Measurements from ENCODE around the gene SRP68. TPM values are rescaled to one million over a fixed set of nuclear protein-coding genes. Genes with fewer than 3 reads are reported as not detected.

The SRP68 gene
- total and polyA plus RNA-seq, 2 donors (not counting 1 experiment from before 2014, with no cell fraction given) = 34.0 to 68.6 TPM

GRCh38 chr17:76097716-76098295 is 25.5 kb upstream of the SRP68 start:
- Histone ChIP-seq H3K36me3 (ENCODE audit: control insufficient read depth, insufficient read depth, low read length) (peaks cover 24% of the 10 kb centered on the region), H3K9me3 (ENCODE audit: control insufficient read depth, insufficient read depth, low read depth, low read length) (no peaks in the 10 kb centered on the region), H3K4me3 (replicated peaks in 1 of 4; ENCODE audit: control extremely low read depth in 1 of 4, insufficient read depth in 1 of 4, low read depth in 3 of 4, low read length in 4 of 4) (no peak overlapping the region), H2AFZ (ENCODE audit: low read length) (no peak overlapping the region), H3K9ac (ENCODE audit: insufficient read depth, low read length) (no peak overlapping the region), H4K20me1 (ENCODE audit: control insufficient read depth, extremely low read depth, insufficient read depth, low read length) (no peaks in the 10 kb centered on the region), H3K4me1 (ENCODE audit: control insufficient read depth, extremely low read depth, insufficient read depth, low read length) (peaks cover 4% of the 10 kb centered on the region), H3K27me3 (ENCODE audit: control insufficient read depth, insufficient read depth, low read length) (no peaks in the 10 kb centered on the region), H3K4me2 (ENCODE audit: extremely low read depth, insufficient read depth, low read length) (no peak overlapping the region), H3K27ac (ENCODE audit: insufficient read depth, low read length) (no peak overlapping the region), H3K79me2 (ENCODE audit: control insufficient read depth, insufficient read depth, low read length) (peaks cover 11% of the 10 kb centered on the region)
- no peak for TF ChIP-seq EZH2 (IDR thresholded peaks at IDR 0.05; ENCODE audit: low read length, missing control alignments)
- no peak for TF ChIP-seq CTCF (conservative IDR thresholded peaks at IDR 0.05 in 1 of 2, IDR thresholded peaks at IDR 0.05 in 1 of 2; ENCODE audit: low read depth in 1 of 2, low read length in 2 of 2)
- no peak for DNase-seq (ENCODE audit: low read depth in 2 of 2)

- Histone ChIP-seq H3K27ac (ENCODE audit: insufficient read depth, low read length) (no peak overlapping the region), H3K36me3 (ENCODE audit: control insufficient read depth, insufficient read depth, low read length) (peaks cover 23% of the 10 kb centered on the region)
These were observed 23.6 kb upstream of the SRP68 start for GRCh38 chr17:76095943-76096342.

GRCh38 chr17:76094046-76094445 is 21.7 kb upstream of the SRP68 start:
- DNase-seq (ENCODE audit: low read depth in 2 of 2) = no peak
- Histone ChIP-seq H3K4me3 (replicated peaks in 1 of 4; ENCODE audit: control extremely low read depth in 1 of 4, insufficient read depth in 1 of 4, low read depth in 3 of 4, low read length in 4 of 4) (no peak overlapping the region), H3K4me1 (ENCODE audit: control insufficient read depth, extremely low read depth, insufficient read depth, low read length) (peaks cover 2% of the 10 kb centered on the region), H3K36me3 (ENCODE audit: control insufficient read depth, insufficient read depth, low read length) (peaks cover 23% of the 10 kb centered on the region), H3K27ac (ENCODE audit: insufficient read depth, low read length) (no peak overlapping the region), H3K79me2 (ENCODE audit: control insufficient read depth, insufficient read depth, low read length) (no peaks in the 10 kb centered on the region), H3K4me2 (ENCODE audit: extremely low read depth, insufficient read depth, low read length) (no peak overlapping the region), H2AFZ (ENCODE audit: low read length) (no peak overlapping the region), H3K9ac (ENCODE audit: insufficient read depth, low read length) (no peak overlapping the region), H3K27me3 (ENCODE audit: control insufficient read depth, insufficient read depth, low read length) (no peaks in the 10 kb centered on the region), H4K20me1 (ENCODE audit: control insufficient read depth, extremely low read depth, insufficient read depth, low read length) (no peaks in the 10 kb centered on the region), H3K9me3 (ENCODE audit: control insufficient read depth, insufficient read depth, low read depth, low read length) (no peaks in the 10 kb centered on the region)
- TF ChIP-seq CTCF (conservative IDR thresholded peaks at IDR 0.05 in 1 of 2, IDR thresholded peaks at IDR 0.05 in 1 of 2; ENCODE audit: low read depth in 1 of 2, low read length in 2 of 2) = no peak
- TF ChIP-seq EZH2 (IDR thresholded peaks at IDR 0.05; ENCODE audit: low read length, missing control alignments) = no peak

More at GRCh38 chr17:76095943-76096342, 23.6 kb upstream of the SRP68 start:
- Histone ChIP-seq H2AFZ (ENCODE audit: low read length) (no peak overlapping the region), H4K20me1 (ENCODE audit: control insufficient read depth, extremely low read depth, insufficient read depth, low read length) (no peaks in the 10 kb centered on the region), H3K9me3 (ENCODE audit: control insufficient read depth, insufficient read depth, low read depth, low read length) (no peaks in the 10 kb centered on the region), H3K79me2 (ENCODE audit: control insufficient read depth, insufficient read depth, low read length) (no peaks in the 10 kb centered on the region), H3K4me1 (ENCODE audit: control insufficient read depth, extremely low read depth, insufficient read depth, low read length) (peaks cover 2% of the 10 kb centered on the region), H3K27me3 (ENCODE audit: control insufficient read depth, insufficient read depth, low read length) (no peaks in the 10 kb centered on the region), H3K9ac (ENCODE audit: insufficient read depth, low read length) (no peak overlapping the region), H3K4me3 (replicated peaks in 1 of 4; ENCODE audit: control extremely low read depth in 1 of 4, insufficient read depth in 1 of 4, low read depth in 3 of 4, low read length in 4 of 4) (no peak overlapping the region), H3K4me2 (ENCODE audit: extremely low read depth, insufficient read depth, low read length) (no peak overlapping the region)
- TF ChIP-seq CTCF (conservative IDR thresholded peaks at IDR 0.05 in 1 of 2, IDR thresholded peaks at IDR 0.05 in 1 of 2; ENCODE audit: low read depth in 1 of 2, low read length in 2 of 2) (no peak), EZH2 (IDR thresholded peaks at IDR 0.05; ENCODE audit: low read length, missing control alignments) (no peak)
- DNase-seq (ENCODE audit: low read depth in 2 of 2) = no peak
